GM12878 (cell line): ENCODE data around the gene ST3GAL5. TPM values are rescaled to one million over a fixed set of nuclear protein-coding genes. Genes with fewer than 3 reads are reported as not detected.

ENCODE experiments used
- CBX5 ChIP-seq: sonication (generic); IDR thresholded peaks from 2 replicates; pipeline ENCODE4 v1.6.1; 2016; ENCODE audit warnings: low read depth, moderate library complexity, mild to moderate bottlenecking, inconsistent platforms
- GABPA ChIP-seq: IDR thresholded peaks from 2 replicates; pipeline ENCODE4 v1.6.1; 2014; ENCODE audit warnings: antibody characterized with exemption, low read depth, mild to moderate bottlenecking, inconsistent platforms
- GATAD2B ChIP-seq: fragments of 450-650 bp; conservative IDR thresholded peaks from 2 replicates; pipeline ENCODE4 v1.6.1; 2017; ENCODE audit warnings: low read depth, mild to moderate bottlenecking, moderate library complexity
- HDGF ChIP-seq: fragments of 450-650 bp; IDR thresholded peaks from 2 replicates; pipeline ENCODE4 v1.6.1; 2016; ENCODE audit warnings: antibody characterized with exemption
- IRF4 ChIP-seq: IDR thresholded peaks from 2 replicates; pipeline ENCODE4 v1.6.1; 2011; ENCODE audit warnings: low read depth, low read length
- MTA2 ChIP-seq: fragments of 450-650 bp; IDR thresholded peaks from 2 replicates; pipeline ENCODE4 v1.6.1; 2016; ENCODE audit warnings: low read depth, mild to moderate bottlenecking, moderate library complexity
- MTA3 ChIP-seq: IDR thresholded peaks from 2 replicates; pipeline ENCODE4 v1.6.1; 2012; ENCODE audit warnings: low read length, inconsistent platforms, borderline replicate concordance
- MXI1 ChIP-seq: fragments of 150-350 bp; IDR thresholded peaks from 2 replicates; pipeline ENCODE4 v1.6.1; 2011; ENCODE audit warnings: low read depth, mild to moderate bottlenecking, inconsistent platforms, low read length, improper control_type of control experiment
- NRF1 ChIP-seq: conservative IDR thresholded peaks from 2 replicates; pipeline ENCODE4 v1.6.1; 2011; ENCODE audit warnings: mild to moderate bottlenecking, low read depth, low read length, improper control_type of control experiment
- RCOR1 ChIP-seq: conservative IDR thresholded peaks from 2 replicates; pipeline ENCODE4 v1.6.1; 2012; ENCODE audit warnings: low read depth, low read length, improper control_type of control experiment
- RELB ChIP-seq: fragments of 450-650 bp; IDR thresholded peaks from 2 replicates; pipeline ENCODE4 v1.6.1; 2017; ENCODE audit warnings: low read depth, mild to moderate bottlenecking, moderate library complexity
- TAF1 ChIP-seq: IDR thresholded peaks from 2 replicates; pipeline ENCODE4 v1.6.1; 2011; ENCODE audit warnings: mild to moderate bottlenecking, low read depth, low read length, borderline replicate concordance
- USF2 ChIP-seq: IDR thresholded peaks from 2 replicates; pipeline ENCODE4 v1.6.1; 2011; ENCODE audit warnings: low read depth, low read length, improper control_type of control experiment, borderline replicate concordance
- YY1 ChIP-seq: IDR thresholded peaks from 2 replicates; pipeline ENCODE4 v1.6.1; 2011; ENCODE audit warnings: low read depth, mild to moderate bottlenecking, low read length
- ZBTB33 ChIP-seq: fragments of 450-650 bp; IDR thresholded peaks from 2 replicates; pipeline ENCODE4 v1.6.1; 2017; ENCODE audit warnings: mild to moderate bottlenecking
- ZNF24 ChIP-seq: fragments of 450-650 bp; IDR thresholded peaks from 2 replicates; pipeline ENCODE4 v1.6.1; 2017; ENCODE audit warnings: antibody characterized with exemption, mild to moderate bottlenecking
- polyA plus RNA-seq, 11 experiments: library from polyadenylated mRNA; depleted of rRNA in 4 of 11; unstranded in 6 of 11; stranded (reverse) in 5 of 11; fragments of >200 nt; fragmentation: Nextera tagmentation in 4 of 11; fragmentation: Illumina TruSeq in 1 of 11; extraction: Ambion mirVana in 4 of 11; extraction: Trizol in 1 of 11; gene quantifications; 1 replicate in 1 of 11; 2 replicates in 10 of 11; pipeline versions ENCODE4 v1.2.1 to v1.2.3, GENCODE V29; 2011 to 2016; ENCODE audit warnings: inconsistent platforms in 2 of 11, missing spikeins in 2 of 11, low read depth in 1 of 11
- total RNA-seq, 4 experiments: library from RNA; depleted of rRNA in 3 of 4; stranded (reverse); fragments of >200 nt in 3 of 4; fragmentation: Illumina TruSeq in 1 of 4; extraction: Trizol in 1 of 4; gene quantifications; 2 replicates each; pipeline versions ENCODE4 v1.2.1 to v1.2.3, GENCODE V29; 2013 to 2021
- TF ChIP-seq, protein P1 (sequence below): fragments of 450-650 bp; IDR thresholded peaks from 2 replicates; pipeline ENCODE4 v1.6.1; 2017; ENCODE audit warnings: borderline replicate concordance
- TF ChIP-seq, protein P2 (sequence below): IDR thresholded peaks from 2 replicates; pipeline ENCODE4 v1.6.1; 2012; ENCODE audit warnings: low read depth, low read length, improper control_type of control experiment
- TF ChIP-seq, protein P3 (sequence below): IDR thresholded peaks from 2 replicates; pipeline ENCODE4 v1.6.1; 2011; ENCODE audit warnings: borderline replicate concordance, low read depth, mild to moderate bottlenecking, moderate library complexity, mixed read lengths, low read length; ENCODE audit not compliant: insufficient read depth; ENCODE audit errors: extremely low read length

Gene ST3GAL5
- total and polyA plus RNA-seq, 10 of the 15 experiments (the other 5 are each of a cell fraction or from before 2014, with no cell fraction given) = 5.2 to 60.9 (median 10.2) TPM

DNA sequence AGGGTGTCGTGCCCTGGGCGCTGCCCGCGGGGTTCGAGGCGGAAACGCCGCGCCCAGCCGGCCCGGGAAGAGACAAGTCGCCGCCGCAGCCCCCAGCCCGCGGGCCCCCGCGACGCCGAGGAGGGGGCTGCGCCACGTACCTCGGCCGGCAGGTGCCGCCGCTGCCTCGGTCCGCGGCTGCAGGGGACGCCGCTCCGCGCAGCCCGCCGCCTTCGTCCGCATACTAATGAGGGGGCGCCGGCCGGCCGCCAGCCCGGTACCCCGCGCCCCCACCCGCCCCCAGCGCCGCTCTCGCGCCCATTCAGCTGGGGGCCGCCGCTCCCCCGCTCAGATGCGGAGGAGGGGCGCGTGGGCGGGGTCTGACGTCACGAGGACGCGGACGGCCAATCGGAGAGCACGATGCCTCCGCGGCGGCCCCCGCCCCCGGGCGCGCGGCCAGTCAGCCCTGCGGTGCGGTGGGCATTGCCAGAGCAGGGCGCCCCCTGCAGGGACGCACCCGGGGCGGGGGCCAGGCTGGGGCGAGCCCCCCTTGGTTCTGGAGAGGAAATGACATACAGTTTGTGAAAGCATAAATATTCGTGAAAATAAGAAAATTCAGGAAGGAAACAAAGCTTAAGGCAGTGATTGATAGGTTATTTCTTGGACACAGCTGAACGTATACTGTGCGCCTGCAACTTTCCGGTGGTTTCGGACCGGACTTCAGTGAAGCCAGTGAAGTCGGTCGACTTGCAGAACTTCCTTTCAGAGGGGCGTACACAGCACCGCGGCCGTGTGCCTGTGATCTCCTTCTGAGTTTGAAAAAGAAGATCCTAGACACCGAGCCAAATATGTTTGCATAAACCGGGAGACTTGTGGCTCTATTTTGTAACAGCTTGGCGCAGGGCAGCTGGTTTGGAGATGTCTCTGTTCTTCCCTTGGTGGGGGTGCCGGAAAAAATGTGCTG, at the start of gene ST3GAL5 (continued):
- TF ChIP-seq MXI1 (0 out of 2 replicates have a peak, but pooled peaks have one; percentile 18), GATAD2B (peak; percentile 93), ZBTB33 (no peak), GABPA (peak; percentile 36; the same call in 1 of the 2 replicates), RELB (peak; percentile 62), CBX5 (0 out of 2 replicates have a peak, but pooled peaks have one; percentile 37), NRF1 (no peak), USF2 (peak; percentile 52), YY1 (peak; percentile 78), TAF1 (no peak; the same call in 1 of the 2 replicates), ZNF24 (no peak), MTA2 (peak; percentile 35; the same call in 1 of the 2 replicates), IRF4 (no peak), HDGF (no peak), MTA3 (peak; percentile 45; the same call in 1 of the 2 replicates), RCOR1 (0 out of 2 replicates have a peak, but pooled peaks have one; percentile 82)
- TF ChIP-seq, protein P1, sequence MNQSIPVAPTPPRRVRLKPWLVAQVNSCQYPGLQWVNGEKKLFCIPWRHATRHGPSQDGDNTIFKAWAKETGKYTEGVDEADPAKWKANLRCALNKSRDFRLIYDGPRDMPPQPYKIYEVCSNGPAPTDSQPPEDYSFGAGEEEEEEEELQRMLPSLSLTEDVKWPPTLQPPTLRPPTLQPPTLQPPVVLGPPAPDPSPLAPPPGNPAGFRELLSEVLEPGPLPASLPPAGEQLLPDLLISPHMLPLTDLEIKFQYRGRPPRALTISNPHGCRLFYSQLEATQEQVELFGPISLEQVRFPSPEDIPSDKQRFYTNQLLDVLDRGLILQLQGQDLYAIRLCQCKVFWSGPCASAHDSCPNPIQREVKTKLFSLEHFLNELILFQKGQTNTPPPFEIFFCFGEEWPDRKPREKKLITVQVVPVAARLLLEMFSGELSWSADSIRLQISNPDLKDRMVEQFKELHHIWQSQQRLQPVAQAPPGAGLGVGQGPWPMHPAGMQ = no peak
- TF ChIP-seq, protein P2, sequence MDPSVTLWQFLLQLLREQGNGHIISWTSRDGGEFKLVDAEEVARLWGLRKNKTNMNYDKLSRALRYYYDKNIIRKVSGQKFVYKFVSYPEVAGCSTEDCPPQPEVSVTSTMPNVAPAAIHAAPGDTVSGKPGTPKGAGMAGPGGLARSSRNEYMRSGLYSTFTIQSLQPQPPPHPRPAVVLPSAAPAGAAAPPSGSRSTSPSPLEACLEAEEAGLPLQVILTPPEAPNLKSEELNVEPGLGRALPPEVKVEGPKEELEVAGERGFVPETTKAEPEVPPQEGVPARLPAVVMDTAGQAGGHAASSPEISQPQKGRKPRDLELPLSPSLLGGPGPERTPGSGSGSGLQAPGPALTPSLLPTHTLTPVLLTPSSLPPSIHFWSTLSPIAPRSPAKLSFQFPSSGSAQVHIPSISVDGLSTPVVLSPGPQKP = 0 out of 2 replicates have a peak, but pooled peaks have one; percentile 50
- TF ChIP-seq, protein P3, sequence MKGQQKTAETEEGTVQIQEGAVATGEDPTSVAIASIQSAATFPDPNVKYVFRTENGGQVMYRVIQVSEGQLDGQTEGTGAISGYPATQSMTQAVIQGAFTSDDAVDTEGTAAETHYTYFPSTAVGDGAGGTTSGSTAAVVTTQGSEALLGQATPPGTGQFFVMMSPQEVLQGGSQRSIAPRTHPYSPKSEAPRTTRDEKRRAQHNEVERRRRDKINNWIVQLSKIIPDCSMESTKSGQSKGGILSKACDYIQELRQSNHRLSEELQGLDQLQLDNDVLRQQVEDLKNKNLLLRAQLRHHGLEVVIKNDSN = peak; percentile 86
